Esophagus squamous epithelium (tissue), 4 donors: Measurements from ENCODE around the gene LLCFC1.

Experiments used
- POLR2A ChIP-seq, 4 donors: fragments of 450-650 bp; IDR thresholded peaks; one replicate each; pipeline ENCODE4 v1.6.1; 2017; ENCODE audit warnings: antibody characterized with exemption in 4 of 4, mild to moderate bottlenecking in 4 of 4, moderate library complexity in 3 of 4
- TF ChIP-seq, protein P1 (sequence below), 6 experiments: fragments of 450-650 bp in 4 of 6; fragments of 200-600 bp in 2 of 6; sonication (generic) in 2 of 6; IDR thresholded peaks; one replicate each; pipeline ENCODE4 v1.5.1; 2016 to 2019; ENCODE audit warnings: antibody characterized with exemption in 6 of 6, mild to moderate bottlenecking in 4 of 6, moderate library complexity in 4 of 6

DNA sequence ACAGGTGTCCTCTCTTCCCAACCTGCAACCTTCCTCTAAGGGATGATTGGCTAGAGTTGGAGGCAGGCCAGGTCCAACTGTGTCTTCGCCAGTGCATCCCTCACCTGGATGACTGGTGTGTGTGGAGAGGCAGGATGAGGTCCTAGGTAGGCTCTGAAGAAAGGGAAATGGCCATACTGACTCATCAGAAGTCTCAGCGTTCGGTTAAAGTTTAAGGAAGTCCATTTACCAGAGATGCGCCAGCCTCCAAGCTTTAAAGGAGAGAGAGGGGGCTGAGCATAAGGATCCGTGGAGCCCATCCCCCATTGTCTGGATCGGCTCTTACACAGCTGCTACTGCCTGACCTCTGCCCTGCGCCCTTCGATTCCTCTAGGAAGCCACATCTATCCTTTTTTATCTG is 18.4 kb downstream of the LLCFC1 start:
- TF ChIP-seq, protein P1, sequence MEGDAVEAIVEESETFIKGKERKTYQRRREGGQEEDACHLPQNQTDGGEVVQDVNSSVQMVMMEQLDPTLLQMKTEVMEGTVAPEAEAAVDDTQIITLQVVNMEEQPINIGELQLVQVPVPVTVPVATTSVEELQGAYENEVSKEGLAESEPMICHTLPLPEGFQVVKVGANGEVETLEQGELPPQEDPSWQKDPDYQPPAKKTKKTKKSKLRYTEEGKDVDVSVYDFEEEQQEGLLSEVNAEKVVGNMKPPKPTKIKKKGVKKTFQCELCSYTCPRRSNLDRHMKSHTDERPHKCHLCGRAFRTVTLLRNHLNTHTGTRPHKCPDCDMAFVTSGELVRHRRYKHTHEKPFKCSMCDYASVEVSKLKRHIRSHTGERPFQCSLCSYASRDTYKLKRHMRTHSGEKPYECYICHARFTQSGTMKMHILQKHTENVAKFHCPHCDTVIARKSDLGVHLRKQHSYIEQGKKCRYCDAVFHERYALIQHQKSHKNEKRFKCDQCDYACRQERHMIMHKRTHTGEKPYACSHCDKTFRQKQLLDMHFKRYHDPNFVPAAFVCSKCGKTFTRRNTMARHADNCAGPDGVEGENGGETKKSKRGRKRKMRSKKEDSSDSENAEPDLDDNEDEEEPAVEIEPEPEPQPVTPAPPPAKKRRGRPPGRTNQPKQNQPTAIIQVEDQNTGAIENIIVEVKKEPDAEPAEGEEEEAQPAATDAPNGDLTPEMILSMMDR (IDR thresholded peaks at IDR 0.05), result no peak
- no peak for TF ChIP-seq POLR2A (IDR thresholded peaks at IDR 0.05)
